ENCODE data around the gene RAB20. TPM values are rescaled to one million over a fixed set of nuclear protein-coding genes. Genes with fewer than 3 reads are reported as not detected.

Gene RAB20
- polyA plus RNA-seq, 1 donor (not counting 4 experiments of a cell fraction or from before 2014, with no cell fraction given): 4.3 TPM

- no peaks in the 10 kb centered on the region for H3K9me1 ChIP-seq (ENCODE audit: control insufficient read depth, extremely low read depth, insufficient read depth, low read length)
- no peaks in the 10 kb centered on the region for H3K27me3 ChIP-seq (ENCODE audit: control insufficient read depth, extremely low read depth, insufficient read depth, low read length)
- no peak for DNase-seq (ENCODE audit: low read depth, low spot score)
- FAIRE-seq: no peak
- H3K9me3 ChIP-seq (ENCODE audit: control insufficient read depth, low read depth, low read length): no peaks in the 10 kb centered on the region
- no peak overlapping the region for H3K4me2 ChIP-seq (ENCODE audit: control insufficient read depth, extremely low read depth, insufficient read depth, low read depth, low read length)
- peaks cover 15 to 24% of the 10 kb centered on the region in 2 experiments for H3K36me3 ChIP-seq (ENCODE audit: control insufficient read depth in 2 of 2, extremely low read depth in 1 of 2, insufficient read depth in 2 of 2, low read length in 2 of 2)
- dilution Hi-C loops (cut with MboI; ENCODE audit: extremely low pct_ligation_motif_present, low sequenced_read_pairs): no loop called here
- no peak overlapping the region for H3K4me3 ChIP-seq (ENCODE audit: control insufficient read depth in 2 of 3, extremely low read depth in 1 of 3, insufficient read depth in 2 of 3, low read depth in 1 of 3, low read length in 3 of 3)
- no peak overlapping the region for H3K9ac ChIP-seq (ENCODE audit: control insufficient read depth, extremely low read depth, insufficient read depth, low read length)
- TF ChIP-seq EZH2 (IDR thresholded peaks at IDR 0.05; ENCODE audit: low read length) (no peak), CTCF (optimal IDR thresholded peaks at IDR 0.05 in 1 of 3, IDR thresholded peaks at IDR 0.05 in 1 of 3, conservative IDR thresholded peaks at IDR 0.05 in 1 of 3; ENCODE audit: extremely low read depth in 1 of 3, insufficient read depth in 2 of 3, low read length in 3 of 3) (no peak)
- no peaks in the 10 kb centered on the region for H3K4me1 ChIP-seq (ENCODE audit: control insufficient read depth, extremely low read depth, insufficient read depth, low read length)
- no peak overlapping the region for H2AFZ ChIP-seq (ENCODE audit: control insufficient read depth, low read length)
- no peaks in the 10 kb centered on the region for H3K79me2 ChIP-seq (ENCODE audit: control insufficient read depth, insufficient read depth, low read length)
- H3K27ac ChIP-seq (ENCODE audit: control insufficient read depth, insufficient read depth, low read length): no peak overlapping the region
- no peaks in the 10 kb centered on the region for H4K20me1 ChIP-seq (ENCODE audit: control insufficient read depth, extremely low read depth, insufficient read depth, low read length)
These were observed 77.1 kb downstream of the RAB20 start for GRCh38 chr13:110484290-110485048.

- Histone ChIP-seq H3K79me2 (ENCODE audit: control insufficient read depth, insufficient read depth, low read length) (no peaks in the 10 kb centered on the region), H3K27me3 (ENCODE audit: control insufficient read depth, extremely low read depth, insufficient read depth, low read length) (no peaks in the 10 kb centered on the region), H2AFZ (ENCODE audit: control insufficient read depth, low read length) (no peak overlapping the region), H3K4me3 (ENCODE audit: control insufficient read depth in 2 of 3, extremely low read depth in 1 of 3, insufficient read depth in 2 of 3, low read depth in 1 of 3, low read length in 3 of 3) (no peak overlapping the region), H3K9me1 (ENCODE audit: control insufficient read depth, extremely low read depth, insufficient read depth, low read length) (no peaks in the 10 kb centered on the region), H4K20me1 (ENCODE audit: control insufficient read depth, extremely low read depth, insufficient read depth, low read length) (no peaks in the 10 kb centered on the region), H3K9me3 (ENCODE audit: control insufficient read depth, low read depth, low read length) (no peaks in the 10 kb centered on the region), H3K4me1 (ENCODE audit: control insufficient read depth, extremely low read depth, insufficient read depth, low read length) (no peaks in the 10 kb centered on the region), H3K9ac (ENCODE audit: control insufficient read depth, extremely low read depth, insufficient read depth, low read length) (no peak overlapping the region), H3K4me2 (ENCODE audit: control insufficient read depth, extremely low read depth, insufficient read depth, low read depth, low read length) (no peak overlapping the region), H3K27ac (ENCODE audit: control insufficient read depth, insufficient read depth, low read length) (no peak overlapping the region), H3K36me3 (ENCODE audit: control insufficient read depth in 2 of 2, extremely low read depth in 1 of 2, insufficient read depth in 2 of 2, low read length in 2 of 2) (peaks cover 16 to 21% of the 10 kb centered on the region in 2 experiments)
- no peak for TF ChIP-seq EZH2 (IDR thresholded peaks at IDR 0.05; ENCODE audit: low read length)
- TF ChIP-seq CTCF (optimal IDR thresholded peaks at IDR 0.05 in 1 of 3, IDR thresholded peaks at IDR 0.05 in 1 of 3, conservative IDR thresholded peaks at IDR 0.05 in 1 of 3; ENCODE audit: extremely low read depth in 1 of 3, insufficient read depth in 2 of 3, low read length in 3 of 3): no peak
- DNase-seq (ENCODE audit: low read depth, low spot score) (no peak), FAIRE-seq (no peak)
- dilution Hi-C loops (cut with MboI; ENCODE audit: extremely low pct_ligation_motif_present, low sequenced_read_pairs): no loop called here
These were observed 78.0 kb downstream of the RAB20 start for GRCh38 chr13:110483386-110483968.

Measured in keratinocyte (primary cell).